Heart left ventricle (tissue), 16 donors: ENCODE results near the gene PLK5. TPM values are rescaled to one million over a fixed set of nuclear protein-coding genes. Genes with fewer than 3 reads are reported as not detected.
A peak's percentile ranks its signal among the peaks of the same experiment; 100 is the strongest.

Source experiments
- ATAC-seq, 4 donors: fragments of 200-7000 bp; cut with Tn5 transposase; one replicate each; pipeline ENCODE4 v1.9.1; 2020 to 2022; ENCODE audit warnings: moderate library complexity in 4 of 4, mild to moderate bottlenecking in 3 of 4, moderate number of reproducible peaks in 1 of 4
- DNase-seq, 5 donors: peaks; one replicate each; pipeline ENCODE4 v3.0.0-alpha.2; 2020
- H3K27ac ChIP-seq, 12 donors: fragments of 200-600 bp; sonication (generic) in 4 of 12; one replicate each; pipeline versions ENCODE4 v1.5.0 to v1.8.0; 2016 to 2022; ENCODE audit warnings: mild to moderate bottlenecking in 2 of 12
- H3K27me3 ChIP-seq, 9 donors: fragments of 200-600 bp; sonication (generic) in 2 of 9; one replicate each; pipeline versions ENCODE4 v1.5.1 to v1.8.0; 2016 to 2022; ENCODE audit warnings: mild to moderate bottlenecking in 3 of 9
- H3K36me3 ChIP-seq, 9 donors: fragments of 200-600 bp; sonication (generic) in 2 of 9; one replicate each; pipeline versions ENCODE4 v1.5.0 to v1.8.0; 2018 to 2022; ENCODE audit warnings: mild to moderate bottlenecking in 2 of 9
- H3K4me1 ChIP-seq, 12 donors: fragments of 200-600 bp; sonication (generic) in 4 of 12; one replicate each; pipeline versions ENCODE4 v1.5.0 to v1.8.0; 2016 to 2022; ENCODE audit warnings: mild to moderate bottlenecking in 3 of 12
- H3K4me3 ChIP-seq, 12 donors: fragments of 200-600 bp; sonication (generic) in 4 of 12; one replicate each; pipeline versions ENCODE4 v1.5.0 to v1.8.0; 2017 to 2022; ENCODE audit warnings: mild to moderate bottlenecking in 9 of 12, moderate library complexity in 4 of 12
- H3K9me3 ChIP-seq, 12 donors: fragments of 200-600 bp; sonication (generic) in 4 of 12; one replicate each; pipeline versions ENCODE4 v1.5.0 to v1.8.0; 2016 to 2022; ENCODE audit warnings: mild to moderate bottlenecking in 1 of 12
- CTCF ChIP-seq, 12 donors: fragments of 200-600 bp; sonication (generic) in 4 of 12; IDR thresholded peaks; one replicate each; pipeline versions ENCODE4 v1.5.0 to v1.8.0; 2018 to 2022; ENCODE audit warnings: antibody characterized with exemption in 12 of 12, mild to moderate bottlenecking in 5 of 12
- POLR2A ChIP-seq, 2 donors: fragments of 450-650 bp; IDR thresholded peaks; one replicate each; pipeline ENCODE4 v1.6.1; 2017; ENCODE audit warnings: antibody characterized with exemption in 2 of 2, mild to moderate bottlenecking in 2 of 2, moderate library complexity in 2 of 2
- WGBS, 4 donors: extraction: QIAGEN DNeasy Blood & Tissue Kit in 2 of 4; methylation state at CpG; one replicate each; pipeline versions ENCODE4 v1.1.5 to v1.1.7; 2013 to 2018; 5-methylcytosine and 5-hydroxymethylcytosine counted together
- intact Hi-C, 10 donors: fragments of 100-400 bp; cut with DNase I; formaldehyde crosslinking; loops; one replicate each; pipeline versions ENCODE4 v1.11.1 to v1.14.2; 2022
- polyA plus RNA-seq, 2 donors: library from polyadenylated mRNA; stranded (reverse); fragments of 200-250 nt; gene quantifications; one replicate each; pipeline ENCODE4 v1.2.3, GENCODE V29; 2013
- total RNA-seq, 9 donors: library from RNA; depleted of rRNA in 2 of 9; stranded (reverse); fragments of >200 nt in 2 of 9; fragmentation: NEBNext Ultra II Directional in 3 of 9; extraction: Animal tissue kit (Norgen Biotek cat#: 25700) in 3 of 9; gene quantifications; one replicate each; pipeline versions ENCODE4 v1.1.0 to v1.2.4, GENCODE V29; 2016 to 2023
- donor health status: ischemic (EF 13 %, LVEDD 7.1; RV severe dilation, severe dysfunction).
- donor health status: healthy with polysubstance abuse.
- donor health status: DM: no; HTN: yes; CAD: no.
- donor health status: DM: no; HTN: no; CAD: no.
- donor health status: ischemic (EF 25% LVEDD 6.9; RV normal size, moderate dysfunction).
- donor health status: ischemic (EF 25% LVEDD 5.7; RV mildly dilated, moderate dysfunction).
- donor health status: healthy.
- donor health status: DM: yes; HTN: yes; CAD: no.
- donor health status: ischemic (EF 35%, LVEDD 5.7; RV mildly dilated, moderate dysfunction).
- donor health status: nonischemic (EF 11% LVEDD 7.7; RV severe dilation, severe dysfunction).
- donor health status: DM: yes; HTN: yes; CAD: no.
- donor health status: PGD.
- donor health status: ischemic (EF 29% LVEDD 5.4; RV normal size, mild dysfunction).
- donor health status: nonischemic (EF 23%, LVEDD 6.1; RV moderate dilation, normal function).

Gene PLK5
- total and polyA plus RNA-seq, 11 donors: 0.17 to 0.30 TPM; not detected in 9

GRCh38 chr19:1520203-1520780, 3.6 kb upstream of the PLK5 start:
- Histone ChIP-seq H3K27ac (no peak overlapping the region), H3K4me1 (peaks cover 0 to 20% (median 0%) of the 10 kb centered on the region in 12 donors), H3K36me3 (no peaks in the 10 kb centered on the region), H3K27me3 (peaks cover 0 to 28% (median 15%) of the 10 kb centered on the region in 9 donors), H3K9me3 (no peaks in the 10 kb centered on the region), H3K4me3 (no peak overlapping the region)
- intact Hi-C loops: loop anchor here in 2 of 10 donors (10.0 kb wide), 1 partner anchor 235 kb away; the partner anchor contains the start of gene EFNA2 (in 2 of the 2)
- TF ChIP-seq POLR2A (IDR thresholded peaks at IDR 0.05) (no peak), CTCF (IDR thresholded peaks at IDR 0.05) (no peak)
- no peak for DNase-seq
- 78 to 87% (median 83%) methylated on average over 10 to 17 of the region's 17 CpGs for WGBS, 4 donors
- no peak for ATAC-seq

DNA sequence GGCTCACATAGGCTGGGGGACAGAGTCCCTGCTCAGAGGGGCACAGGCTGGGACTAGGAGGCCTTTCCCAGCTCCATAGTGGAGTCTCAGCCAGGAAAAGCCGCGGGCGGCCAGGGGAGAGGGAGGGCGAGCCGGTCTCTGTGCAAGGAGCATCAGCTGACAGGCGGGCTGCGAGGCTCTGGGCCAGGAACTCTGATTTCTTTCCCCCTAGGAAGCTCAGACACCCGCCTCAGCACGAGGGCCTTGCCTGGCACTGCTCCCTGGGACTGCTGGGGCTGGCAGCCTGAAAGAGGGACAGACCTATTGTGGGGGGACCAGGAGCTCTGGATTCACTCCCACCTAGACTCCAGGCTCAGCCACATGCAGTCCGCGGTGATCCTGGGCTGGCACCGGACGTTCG, 2.2 kb upstream of the PLK5 start:
- no peaks in the 10 kb centered on the region for H3K36me3 ChIP-seq
- intact Hi-C loops: loop anchor here in 2 of 10 donors (10.0 kb wide), 1 partner anchor 237 kb away; the partner anchor contains the start of gene EFNA2 (in 2 of the 2)
- peaks cover 0 to 20% (median 0%) of the 10 kb centered on the region in 12 donors for H3K4me1 ChIP-seq
- 22 to 35% (median 30%) methylated on average over 9 to 14 of the region's 14 CpGs for WGBS, 4 donors
- ATAC-seq: peak; percentile 38 to 86 (median 50)
- H3K9me3 ChIP-seq: no peaks in the 10 kb centered on the region
- no peak overlapping the region for H3K4me3 ChIP-seq
- peak in 3 of 5 donors; percentile 45 to 63 (median 52) for DNase-seq
- peak overlapping the region in 6 of 12 donors; percentile 4 to 68 (median 56) for H3K27ac ChIP-seq
- H3K27me3 ChIP-seq: peaks cover 6 to 42% (median 29%) of the 10 kb centered on the region in 9 donors
- TF ChIP-seq POLR2A (IDR thresholded peaks at IDR 0.05) (no peak), CTCF (IDR thresholded peaks at IDR 0.05) (no peak)

GRCh38 chr19:1522061-1522460, 1.8 kb upstream of the PLK5 start:
- H3K27ac ChIP-seq: peak overlapping the region in 3 of 12 donors; percentile 4 to 68 (median 61)
- H3K4me3 ChIP-seq: no peak overlapping the region
- peak in 2 of 4 donors; percentile 10 to 20 for ATAC-seq
- H3K36me3 ChIP-seq: no peaks in the 10 kb centered on the region
- intact Hi-C loops: loop anchor here in 2 of 10 donors (10.0 kb wide), 1 partner anchor 237 kb away; the partner anchor contains the start of gene EFNA2 (in 2 of the 2)
- H3K9me3 ChIP-seq: no peaks in the 10 kb centered on the region
- peaks cover 7 to 46% (median 31%) of the 10 kb centered on the region in 9 donors for H3K27me3 ChIP-seq
- 53 to 66% (median 58%) methylated on average over 10 of the region's 10 CpGs for WGBS, 4 donors
- DNase-seq: no peak
- TF ChIP-seq POLR2A (IDR thresholded peaks at IDR 0.05) (no peak), CTCF (IDR thresholded peaks at IDR 0.05) (no peak)
- H3K4me1 ChIP-seq: peaks cover 0 to 20% (median 0%) of the 10 kb centered on the region in 12 donors

GRCh38 chr19:1522838-1523237, 1.0 kb upstream of the PLK5 start:
- intact Hi-C loops: loop anchor here in 2 of 10 donors (10.0 kb wide), 1 partner anchor 238 kb away; the partner anchor contains the start of gene EFNA2 (in 2 of the 2)
- TF ChIP-seq POLR2A (IDR thresholded peaks at IDR 0.05): no peak
- no peak for TF ChIP-seq CTCF (IDR thresholded peaks at IDR 0.05)
- DNase-seq: no peak
- 73 to 82% (median 80%) methylated on average over 7 to 18 of the region's 18 CpGs for WGBS, 4 donors
- Histone ChIP-seq H3K4me3 (no peak overlapping the region), H3K27ac (no peak overlapping the region), H3K9me3 (no peaks in the 10 kb centered on the region), H3K4me1 (peaks cover 0 to 20% (median 0%) of the 10 kb centered on the region in 12 donors), H3K27me3 (peaks cover 7 to 54% (median 32%) of the 10 kb centered on the region in 9 donors), H3K36me3 (no peaks in the 10 kb centered on the region)
- ATAC-seq: no peak
